Measurements from ENCODE around the gene MNX1.
A peak's percentile ranks its signal among the peaks of the same experiment; 100 is the strongest.

The MNX1 gene

DNA sequence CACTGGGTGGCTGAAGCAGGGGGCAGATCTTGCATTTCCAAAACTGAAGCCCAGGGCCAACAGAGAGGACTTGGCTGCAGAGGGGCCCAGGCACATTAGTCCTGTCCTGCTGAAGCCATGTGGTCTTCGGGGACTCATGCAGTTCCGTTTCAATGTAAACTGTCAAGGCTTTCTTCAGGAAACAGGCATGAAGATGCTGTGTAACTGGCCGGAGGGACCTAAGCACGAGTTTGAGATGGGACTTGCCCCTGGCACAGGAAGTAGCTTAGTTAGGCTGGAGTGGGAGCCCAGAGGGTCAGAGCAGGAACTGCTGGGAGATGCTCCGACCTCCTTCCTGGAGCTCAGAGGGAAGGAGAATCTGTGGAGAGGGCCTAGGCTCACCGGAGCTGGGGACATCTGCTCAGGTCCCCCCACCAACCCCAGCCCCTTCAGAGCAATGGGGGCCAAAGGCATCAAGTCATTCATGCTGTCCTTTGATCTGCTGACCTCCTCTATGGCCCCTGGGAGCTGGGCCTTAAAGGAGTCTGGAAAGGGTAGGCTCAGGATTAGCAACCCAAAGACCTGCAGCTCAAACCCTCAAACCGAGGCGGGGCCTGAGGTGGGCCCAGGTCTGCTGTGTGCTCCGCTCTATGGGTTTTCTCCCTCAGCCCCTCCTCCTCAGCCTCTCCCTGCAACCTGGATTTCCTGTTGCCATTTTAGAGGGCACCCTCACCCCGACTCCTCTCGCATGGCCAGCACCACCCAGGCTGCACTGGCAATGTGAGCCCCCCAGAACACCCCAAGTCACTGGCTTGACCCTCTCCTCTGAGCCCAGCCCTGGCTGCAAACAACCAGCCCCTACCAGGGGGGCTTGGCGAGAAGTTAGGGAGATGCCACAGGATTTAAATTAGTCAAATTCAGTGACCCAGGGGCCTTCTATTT lies 4.4 kb upstream of the MNX1 start:
- DNase-seq (ENCODE audit: low spot score) = no peak

DNA sequence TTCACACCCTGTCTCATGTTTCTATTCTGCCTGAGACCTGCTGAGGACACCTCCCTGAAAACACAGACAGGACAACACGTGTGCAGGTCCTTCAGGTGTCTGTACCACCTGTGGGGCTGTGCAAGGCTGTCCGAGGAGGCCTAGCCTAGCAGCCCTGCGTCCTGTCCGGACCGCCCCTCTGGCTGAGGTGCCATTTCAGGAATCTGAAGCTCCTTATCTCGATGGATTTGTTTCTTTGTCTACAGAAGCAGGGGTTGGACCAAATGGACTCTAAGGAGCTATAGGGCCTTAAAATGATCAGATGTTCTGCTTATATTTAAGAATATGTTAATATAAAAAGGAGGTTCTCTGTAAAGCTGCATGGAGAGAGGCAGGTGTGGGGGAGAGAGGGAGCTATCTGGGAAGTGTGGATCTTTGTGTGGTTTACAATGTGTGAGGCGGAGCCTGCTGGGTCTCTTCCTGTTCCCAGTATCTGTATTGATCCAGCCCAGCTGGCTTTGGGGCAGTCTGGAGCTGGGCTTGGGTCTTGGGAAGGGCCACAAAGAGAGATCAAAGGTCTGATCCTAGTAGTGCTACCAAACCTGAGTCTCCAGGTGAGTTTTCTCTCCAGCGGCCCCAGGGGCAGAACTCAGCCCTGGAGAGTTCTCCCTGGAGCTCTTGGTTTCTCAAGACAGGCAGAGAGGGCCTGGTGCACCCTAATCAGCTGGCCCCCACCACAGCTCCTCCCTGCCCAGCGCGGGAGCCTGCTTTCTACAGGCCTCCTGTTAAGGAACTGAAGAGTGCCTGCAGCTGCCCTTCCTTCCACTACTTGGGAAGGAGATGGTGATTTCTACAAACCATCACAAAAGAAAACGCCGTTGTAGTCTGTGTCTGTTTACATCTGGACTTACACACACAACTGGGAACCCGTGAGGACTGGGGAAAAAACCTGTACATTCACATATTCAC lies 3.4 kb upstream of the MNX1 start:
- DNase-seq (ENCODE audit: low spot score) = no peak

DNA sequence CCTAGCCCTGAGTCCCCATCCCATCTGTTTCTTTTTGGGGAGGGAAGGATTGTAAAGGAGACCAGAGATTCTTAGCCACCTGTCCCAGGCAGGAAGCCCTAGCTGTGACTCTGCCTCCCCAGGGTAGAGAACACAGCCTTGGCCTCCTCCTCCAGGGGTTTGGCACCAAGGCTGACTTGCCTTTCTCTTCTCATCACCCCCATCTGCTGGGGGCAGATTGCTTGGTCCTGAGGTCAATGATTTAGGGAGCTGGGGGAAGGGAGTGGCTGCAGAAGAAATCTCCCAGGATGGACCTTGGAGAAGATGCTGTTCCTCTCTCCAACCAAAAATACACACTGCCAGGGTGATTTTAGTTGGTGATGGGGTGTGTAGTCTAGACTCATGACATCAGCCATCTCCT lies 2.6 kb upstream of the MNX1 start:
- no peak for DNase-seq (ENCODE audit: low spot score)

DNA sequence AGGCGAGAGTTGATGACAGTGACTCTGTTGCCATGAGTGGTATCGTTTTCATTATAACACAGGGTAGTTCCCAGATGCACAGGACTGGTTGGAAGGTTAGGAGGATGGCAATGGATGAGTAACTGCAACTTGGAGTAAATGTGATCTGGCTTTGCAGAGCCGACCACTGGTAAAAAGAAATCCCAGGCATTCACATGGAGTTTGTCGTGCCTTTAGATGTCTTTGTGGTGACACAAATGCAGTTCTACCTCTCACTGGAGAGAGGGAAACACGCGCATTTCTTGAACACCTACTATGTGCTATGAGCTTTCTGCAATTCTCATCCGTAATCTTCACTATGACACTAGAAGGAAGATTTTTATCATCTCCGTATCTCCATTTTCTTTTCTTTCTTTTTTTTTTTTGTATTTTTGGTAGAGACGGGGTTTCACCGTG lies 1.7 kb upstream of the MNX1 start:
- DNase-seq (ENCODE audit: low spot score) = no peak

DNA sequence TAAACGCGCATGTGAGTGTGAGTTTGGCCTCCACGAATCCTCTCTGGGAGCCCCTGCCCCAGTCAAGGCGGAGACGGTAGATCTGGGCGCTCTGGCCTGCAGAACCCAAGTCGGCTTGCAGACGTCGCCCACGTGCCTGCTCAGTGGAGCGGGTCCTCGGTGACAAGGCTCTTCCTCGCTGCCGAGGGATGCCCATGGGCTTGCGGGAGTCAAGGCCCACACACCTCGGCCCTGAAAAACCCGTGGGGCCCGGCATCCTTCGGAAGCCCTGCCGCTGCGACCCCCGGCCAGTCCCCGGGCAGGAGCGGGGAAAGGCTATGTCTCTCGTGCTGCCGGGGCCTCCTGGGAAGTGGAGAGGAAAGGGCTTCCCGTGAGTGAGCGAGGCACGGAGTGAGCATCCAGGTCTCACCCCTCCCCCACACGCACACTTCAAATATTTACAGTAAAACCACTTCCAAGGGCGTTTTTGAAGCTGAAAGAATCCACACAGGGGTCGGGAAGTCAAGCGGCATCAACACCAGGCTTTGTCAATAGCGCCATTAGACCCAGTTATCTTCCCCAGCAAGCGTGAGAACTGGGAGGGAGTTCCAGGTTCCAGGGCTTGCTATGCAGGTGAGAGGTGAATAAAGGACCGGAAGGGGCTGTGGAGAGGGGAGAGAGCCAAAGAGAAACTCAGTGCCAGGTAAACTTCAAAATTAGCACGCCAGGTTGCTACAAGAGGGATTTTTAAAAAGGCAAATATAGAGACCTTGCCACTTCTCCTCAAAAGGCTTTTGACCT lies 1.1 kb upstream of the MNX1 start:
- no peak for DNase-seq (ENCODE audit: low spot score)

DNA sequence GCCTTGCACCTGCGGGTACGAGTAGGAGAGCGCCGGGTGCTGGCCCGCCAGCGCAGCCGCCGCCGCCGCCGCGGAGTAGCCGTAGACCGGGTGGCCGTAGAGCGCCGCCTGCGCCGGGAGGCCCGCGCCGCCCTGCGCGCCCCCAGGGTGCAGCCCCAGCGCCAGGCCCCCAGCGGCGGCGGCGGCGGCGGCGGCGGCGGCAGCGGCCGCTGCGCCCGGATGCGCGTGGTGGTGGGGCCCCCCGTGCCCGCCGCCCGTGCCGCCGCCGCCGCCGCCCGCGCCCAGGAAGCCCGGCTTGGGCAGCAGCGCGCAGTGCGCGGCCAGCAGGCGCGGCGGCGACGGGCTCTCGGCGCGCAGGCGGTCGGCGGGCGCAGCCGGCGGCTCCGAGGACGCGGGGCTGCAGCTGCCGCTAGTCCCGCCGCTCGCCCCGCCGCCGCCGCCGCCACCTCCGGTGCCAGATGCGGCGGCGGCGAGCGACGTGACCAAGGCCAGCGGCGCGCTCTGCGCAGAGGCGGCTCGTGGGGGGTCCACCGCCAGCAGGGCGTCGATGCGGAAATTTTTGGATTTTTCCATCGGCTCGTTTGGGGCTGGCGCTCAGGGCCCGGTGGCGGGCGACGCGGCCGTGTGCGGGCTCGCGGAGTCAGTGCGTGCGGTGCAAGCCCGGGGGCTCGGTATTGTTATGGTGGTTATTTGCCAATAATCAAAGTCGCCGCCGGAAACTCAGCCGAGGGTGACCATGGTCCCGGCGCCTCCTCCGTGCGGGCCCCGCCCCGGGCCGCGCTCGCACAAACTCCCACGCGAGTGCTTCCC lies 480 bp downstream of the MNX1 start:
- DNase-seq (ENCODE audit: low spot score) = peak; percentile 79

DNA sequence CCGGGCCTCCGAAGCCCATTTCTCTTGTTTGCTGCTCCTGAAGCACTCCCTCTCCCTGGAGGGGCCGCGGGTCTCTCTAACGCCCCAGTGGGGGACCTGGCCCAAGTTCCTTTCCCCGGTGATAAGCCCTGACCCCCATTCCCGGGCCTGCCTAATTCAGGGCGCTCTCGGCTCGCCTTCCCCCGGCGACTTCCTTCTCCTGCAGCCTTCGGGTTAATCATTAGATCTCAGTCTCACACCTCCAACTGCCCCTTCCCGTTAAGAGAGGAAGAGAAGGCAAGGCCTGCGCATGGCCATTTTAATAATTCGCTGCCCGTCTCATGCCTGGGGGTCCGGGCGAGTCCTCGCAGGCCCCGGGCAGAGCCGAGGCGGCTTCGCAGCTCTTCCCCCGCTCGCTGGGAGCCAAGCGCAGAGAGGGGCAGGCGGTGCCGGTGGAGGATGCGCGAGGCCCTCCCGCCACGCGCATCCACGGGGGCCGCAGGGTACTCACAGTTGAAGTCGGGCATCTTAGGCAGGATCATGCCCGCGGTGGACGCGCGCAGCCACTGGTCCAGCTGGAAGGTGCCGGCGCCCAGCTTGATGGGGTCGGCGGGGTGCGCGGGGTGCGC lies 1.2 kb downstream of the MNX1 start:
- no peak for DNase-seq (ENCODE audit: low spot score)

DNA sequence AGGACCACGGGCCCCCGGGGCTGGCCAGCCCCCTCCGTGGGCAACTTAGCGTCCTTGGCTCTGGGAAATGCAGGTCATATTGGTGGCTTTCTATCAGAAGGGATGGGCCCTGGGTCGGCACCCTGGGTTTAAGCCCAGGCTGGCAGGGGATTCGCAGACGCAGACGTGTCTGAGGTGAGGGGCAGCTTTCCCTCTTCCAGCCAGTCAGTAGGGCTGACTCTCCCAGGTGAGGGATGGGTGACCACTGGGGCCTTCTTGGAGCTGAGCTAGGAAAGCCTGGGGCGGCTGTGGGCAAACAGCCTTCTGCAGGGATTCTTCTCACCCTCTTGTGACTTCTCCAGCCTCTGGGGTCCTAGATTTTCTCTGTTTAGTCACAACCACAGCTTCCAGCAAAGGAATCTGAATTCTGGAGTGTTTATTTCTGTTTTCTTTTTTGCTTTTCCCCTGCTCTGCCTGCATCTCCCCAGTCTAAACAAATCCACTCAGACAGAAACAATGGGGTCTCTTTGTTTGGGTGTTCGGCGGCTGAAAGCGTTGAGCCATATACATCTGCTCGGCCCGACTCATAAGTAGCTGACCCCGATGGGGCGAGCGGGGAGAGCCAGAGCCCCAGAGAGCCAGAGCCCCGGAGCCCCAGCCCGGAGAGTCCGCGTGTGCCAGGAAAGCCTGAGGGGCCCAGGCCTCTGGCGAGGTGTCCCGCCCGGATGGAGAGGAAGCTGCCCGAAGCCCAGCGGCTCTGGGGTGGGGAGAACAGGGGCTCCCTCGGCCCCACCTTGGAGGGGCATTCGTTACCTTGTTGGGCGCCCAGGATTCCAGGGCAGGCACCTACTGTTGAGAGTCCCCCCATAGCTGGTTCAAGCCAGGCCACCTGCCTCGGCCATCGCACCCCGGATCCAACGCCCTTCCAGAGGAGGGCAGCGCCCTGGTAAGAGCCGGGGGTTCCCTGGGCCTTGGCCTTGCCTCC lies 2.0 kb downstream of the MNX1 start:
- no peak for DNase-seq (ENCODE audit: low spot score)

DNA sequence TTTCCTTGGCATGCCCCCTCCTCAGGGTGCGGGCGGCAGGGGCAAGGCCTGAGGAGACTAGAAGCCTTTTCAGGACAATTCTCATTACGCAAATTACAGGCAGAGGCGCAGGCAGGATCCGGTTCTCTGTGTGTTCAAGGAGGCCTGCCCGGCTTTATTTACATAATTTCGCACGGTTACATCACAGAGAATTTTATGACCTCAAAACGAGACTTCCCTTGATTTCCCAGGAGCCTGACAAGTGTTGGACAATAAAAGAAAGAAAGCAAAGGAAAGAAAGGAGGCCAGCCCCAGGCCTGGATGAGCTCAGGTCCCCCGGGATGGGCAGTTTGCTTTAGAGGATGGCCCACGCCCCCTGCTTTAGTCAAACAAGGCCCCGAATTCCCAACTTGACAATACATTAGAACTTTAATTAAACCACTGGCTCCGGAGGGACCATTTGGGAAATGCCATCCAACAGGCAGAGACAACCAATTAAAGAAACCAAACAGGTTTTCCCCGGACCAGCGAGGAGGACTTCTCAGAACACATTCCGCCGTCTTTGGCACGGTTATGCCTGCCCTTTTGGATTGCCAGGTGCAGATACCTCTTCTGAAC lies 2.9 kb downstream of the MNX1 start:
- DNase-seq (ENCODE audit: low spot score) = no peak

DNA sequence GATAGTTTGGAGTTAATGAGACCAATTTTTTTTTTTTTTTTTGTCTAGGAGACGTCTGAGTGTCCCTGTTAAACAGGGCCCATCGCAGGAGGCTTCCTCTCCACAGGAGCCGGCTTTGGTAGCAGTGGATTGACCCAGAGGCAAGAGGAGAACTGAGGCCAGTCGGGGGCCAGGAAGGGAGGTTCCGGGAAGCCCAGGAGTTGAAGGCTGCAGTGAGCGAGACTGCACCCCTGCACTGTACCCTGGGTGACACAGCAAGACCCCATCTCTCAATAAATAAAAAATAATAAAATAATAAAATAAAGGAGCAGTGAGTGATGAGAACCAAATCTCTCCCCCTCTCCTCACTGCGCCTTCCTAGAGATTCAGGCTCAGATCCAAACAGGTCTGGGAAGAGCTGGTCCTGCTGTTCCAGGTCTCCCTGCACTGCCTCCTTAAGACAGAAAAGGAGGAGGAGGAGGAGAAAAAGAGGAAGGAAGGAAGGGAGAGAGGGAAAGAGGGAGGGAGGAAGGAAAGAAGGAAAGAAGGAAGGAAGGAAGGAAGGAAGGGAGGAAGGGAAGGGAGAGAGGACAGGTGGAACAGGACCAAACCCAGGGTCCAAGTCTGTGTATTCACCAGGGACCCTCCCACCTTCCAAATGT lies 3.5 kb downstream of the MNX1 start:
- DNase-seq (ENCODE audit: low spot score) = no peak

DNA sequence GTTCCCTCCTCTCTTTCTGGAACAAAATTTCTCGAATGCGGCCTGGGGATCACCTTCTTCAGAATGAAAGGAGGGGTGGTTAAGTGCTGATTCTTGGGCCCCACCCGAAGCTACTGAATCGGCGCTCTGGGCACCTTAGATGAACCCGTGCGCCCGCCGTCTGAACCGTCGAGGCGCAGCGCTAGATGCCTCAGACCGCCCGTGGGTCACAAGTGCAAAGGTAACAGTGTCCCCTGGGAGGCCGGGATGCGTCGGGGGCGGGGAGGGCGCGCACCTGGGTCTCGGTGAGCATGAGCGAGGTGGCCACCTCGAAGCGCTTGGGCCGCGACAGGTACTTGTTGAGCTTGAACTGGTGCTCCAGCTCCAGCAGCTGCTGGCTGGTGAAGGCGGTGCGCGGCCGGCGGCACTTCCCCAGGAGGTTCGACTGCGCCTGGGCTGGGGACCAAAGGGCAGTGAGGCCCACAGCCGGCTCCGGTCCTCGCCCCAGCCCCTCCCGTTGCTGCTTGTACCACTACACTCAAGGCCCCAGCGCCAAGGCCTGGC lies 4.2 kb downstream of the MNX1 start:
- no peak for DNase-seq (ENCODE audit: low spot score)

DNA sequence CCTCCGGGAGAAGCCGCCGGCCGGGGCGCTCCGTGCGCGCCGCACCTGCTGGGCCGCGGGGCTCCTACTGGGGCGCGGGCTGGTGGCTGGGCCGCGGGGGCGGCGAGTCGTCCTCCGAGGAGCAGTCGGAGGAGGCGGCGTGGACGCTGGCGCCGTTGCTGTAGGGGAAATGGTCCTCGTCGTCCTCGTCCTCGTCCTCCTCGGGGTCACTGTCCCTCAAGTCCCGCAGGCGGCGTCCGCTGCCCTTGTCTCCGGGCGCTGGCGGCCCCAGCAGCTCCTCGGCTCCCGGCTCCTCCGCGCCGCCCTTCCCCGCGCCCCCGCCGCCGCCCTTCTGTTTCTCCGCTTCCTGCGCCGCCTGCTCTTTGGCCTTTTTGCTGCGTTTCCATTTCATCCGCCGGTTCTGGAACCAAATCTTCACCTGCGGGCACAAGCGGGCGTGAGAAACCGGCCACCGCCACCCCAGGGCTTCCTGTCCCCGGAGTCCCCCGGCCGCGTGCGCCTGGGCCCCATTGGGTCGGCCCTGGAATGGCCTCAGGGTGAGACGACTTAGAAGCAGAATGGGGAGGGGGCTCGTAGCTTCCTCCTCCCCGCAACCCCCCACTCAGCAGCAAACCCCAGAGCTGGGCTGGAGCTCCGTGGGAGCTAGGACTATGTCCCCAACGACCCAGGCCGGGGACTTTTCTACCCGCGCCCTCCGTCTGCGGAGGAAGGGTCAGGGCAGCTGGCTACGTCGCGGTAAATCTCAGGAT lies 4.8 kb downstream of the MNX1 start:
- DNase-seq (ENCODE audit: low spot score) = no peak

DNA sequence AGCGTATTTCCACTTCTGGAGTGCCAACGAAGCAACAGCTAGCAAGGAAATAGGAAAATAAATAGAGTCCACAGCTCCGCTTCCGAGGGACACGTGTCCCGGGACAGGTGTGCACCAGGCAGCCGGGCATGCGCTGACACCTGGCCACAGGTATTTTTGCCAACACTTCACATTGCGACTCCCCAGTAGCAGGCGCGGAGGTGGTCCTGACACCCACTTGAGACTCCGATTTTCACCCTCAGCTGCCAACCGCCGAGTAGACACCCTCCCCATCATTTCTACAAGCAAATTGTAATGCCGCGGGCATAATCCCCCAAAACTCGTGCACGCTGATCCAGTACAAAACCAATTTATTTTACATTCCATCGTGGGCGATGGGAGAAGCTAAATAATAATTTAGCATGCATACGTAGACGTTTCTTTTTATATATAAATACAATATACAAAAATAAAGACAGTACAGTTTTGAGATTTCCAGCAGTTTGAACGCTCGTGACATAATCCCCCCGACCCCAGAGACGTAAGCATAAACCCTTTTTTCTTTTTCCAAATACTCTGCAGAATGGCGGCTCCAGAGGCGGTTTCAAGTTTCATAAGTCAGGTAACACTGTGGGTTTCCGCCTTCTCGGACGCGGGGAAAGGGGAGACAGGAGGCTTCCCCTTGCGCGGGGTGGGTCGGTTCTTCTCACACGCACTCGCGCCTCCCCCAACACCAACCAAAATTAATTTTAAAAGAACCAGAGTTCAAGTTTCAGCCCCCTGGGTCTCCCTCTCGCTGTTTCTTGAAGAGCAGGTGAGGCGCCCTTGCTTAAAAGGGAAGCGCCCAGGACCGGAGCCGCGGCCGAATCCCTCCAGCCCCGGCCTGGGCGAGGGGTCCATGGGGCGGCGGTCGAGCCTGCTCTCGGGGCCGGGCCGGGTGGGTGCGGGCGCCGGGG lies 5.7 kb downstream of the MNX1 start:
- no peak for DNase-seq (ENCODE audit: low spot score)

DNA sequence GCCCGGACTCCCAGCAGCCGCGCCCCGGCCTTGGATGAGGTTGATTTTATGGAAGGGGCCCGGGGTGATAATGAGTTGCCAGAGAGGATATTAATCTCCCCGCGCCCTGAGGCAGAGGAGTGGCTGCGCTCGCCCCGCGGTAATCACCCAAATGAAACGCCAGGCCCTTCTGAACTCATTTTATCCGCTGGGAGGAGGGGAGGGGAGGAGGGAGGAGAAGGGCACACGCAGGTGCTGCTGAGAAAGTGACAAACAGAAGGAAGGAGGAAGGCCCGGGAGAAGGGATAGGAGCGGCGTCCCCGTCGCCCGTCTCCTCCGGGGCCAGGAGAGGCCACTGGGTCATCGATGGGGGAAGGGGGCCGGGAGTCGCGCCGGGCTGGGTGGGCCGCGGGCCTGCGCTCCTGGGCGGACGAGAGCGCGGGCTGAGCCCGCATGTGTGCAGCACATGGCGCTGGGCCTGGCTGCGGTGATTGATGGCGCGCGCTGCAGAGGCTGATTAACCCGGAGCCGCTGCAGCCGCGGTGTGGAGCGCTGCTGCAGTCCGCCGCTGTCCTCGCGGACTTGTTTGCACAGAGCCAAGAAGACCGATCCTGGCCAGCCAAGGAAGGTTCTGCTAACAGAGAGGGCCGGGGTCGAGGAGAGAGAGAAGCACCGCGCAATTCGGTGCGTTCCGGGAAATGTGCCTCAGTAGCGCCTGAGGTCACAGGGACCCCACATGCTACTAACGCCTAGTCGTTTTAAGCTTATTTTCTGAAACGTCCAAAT lies 6.5 kb downstream of the MNX1 start:
- peak; percentile 65 for DNase-seq (ENCODE audit: low spot score)

DNA sequence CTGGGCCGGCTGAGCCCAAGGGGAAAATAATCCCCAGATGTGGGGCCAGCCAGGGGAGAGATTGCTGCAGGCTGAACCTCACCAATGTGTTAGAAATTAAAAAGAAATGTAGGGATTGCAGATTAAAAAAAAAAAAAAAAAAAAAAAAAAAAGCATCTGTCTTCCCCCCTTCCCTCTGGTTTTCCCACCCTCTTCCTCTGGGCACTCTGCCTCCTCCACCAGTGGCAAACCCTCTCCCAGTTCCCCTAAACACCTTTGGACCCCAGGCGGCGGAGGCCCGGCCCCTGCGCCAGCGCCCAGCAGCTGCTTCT lies 7.1 kb downstream of the MNX1 start:
- no peak for DNase-seq (ENCODE audit: low spot score)

DNA sequence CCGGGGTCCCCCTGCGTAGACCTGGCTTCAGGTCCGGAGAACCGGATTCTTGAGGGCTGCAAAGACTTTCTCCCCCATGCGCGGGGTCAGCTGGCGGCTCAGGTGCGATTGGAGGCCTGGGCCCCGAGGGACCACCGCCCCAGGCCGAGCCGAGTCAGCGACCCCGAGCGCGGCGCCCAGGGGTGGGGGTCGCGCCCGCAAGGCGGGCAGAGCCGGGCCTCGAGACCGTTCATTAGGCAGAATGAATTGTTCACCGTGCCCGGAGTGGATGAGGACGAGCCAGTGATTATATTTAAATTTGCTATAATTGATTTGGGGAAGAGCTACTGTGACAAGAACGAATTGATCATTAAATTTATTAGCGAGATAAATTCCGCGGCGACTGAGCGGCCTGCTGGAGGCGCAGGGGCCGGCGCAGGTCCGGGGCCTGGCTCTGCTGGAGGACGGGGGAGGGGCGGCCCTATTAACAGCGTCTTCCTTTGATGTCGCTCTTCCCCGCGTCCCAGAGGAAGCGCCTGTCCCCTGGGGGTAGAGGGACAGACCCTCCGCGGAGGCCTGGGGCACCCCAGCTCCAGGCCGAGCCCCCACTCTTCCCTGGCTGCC lies 7.5 kb downstream of the MNX1 start:
- peak; percentile 32 for DNase-seq (ENCODE audit: low spot score)
